Measurements from ENCODE around the gene SIM2. TPM values are rescaled to one million over a fixed set of nuclear protein-coding genes. Genes with fewer than 3 reads are reported as not detected.
"Not testable (repeated sequence)": the region's sequence is repeated elsewhere in the genome, so short reads cannot be mapped to it uniquely, and the experiment has no call there.

The SIM2 gene
- total RNA-seq, 4 donors from 2014 or later, result not detected

DNA sequence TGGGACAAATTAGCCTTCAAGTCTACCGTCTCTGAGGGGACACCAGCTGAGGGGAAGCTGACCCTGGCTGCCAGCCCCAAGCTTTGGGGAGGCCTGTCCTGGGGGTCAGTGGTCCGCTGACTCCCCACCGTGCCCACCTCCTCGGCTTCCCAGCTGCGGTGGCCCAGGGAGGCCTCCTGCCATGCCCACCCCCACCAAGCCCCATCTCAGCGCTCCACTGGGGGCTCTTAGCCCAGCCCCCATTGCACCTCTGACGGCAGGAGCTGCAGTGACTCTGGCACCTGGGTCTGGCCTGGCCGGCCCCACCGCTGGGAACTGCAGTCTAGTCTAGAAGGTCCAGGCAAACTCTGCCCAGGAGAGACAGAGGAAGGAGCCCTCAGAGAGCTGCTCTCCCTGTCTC is 30.2 kb upstream of the SIM2 start:
- H3K36me3 ChIP-seq, result no peaks in the 10 kb centered on the region
- TF ChIP-seq POLR2A (IDR thresholded peaks at IDR 0.05), result no peak
- TF ChIP-seq, protein P1, sequence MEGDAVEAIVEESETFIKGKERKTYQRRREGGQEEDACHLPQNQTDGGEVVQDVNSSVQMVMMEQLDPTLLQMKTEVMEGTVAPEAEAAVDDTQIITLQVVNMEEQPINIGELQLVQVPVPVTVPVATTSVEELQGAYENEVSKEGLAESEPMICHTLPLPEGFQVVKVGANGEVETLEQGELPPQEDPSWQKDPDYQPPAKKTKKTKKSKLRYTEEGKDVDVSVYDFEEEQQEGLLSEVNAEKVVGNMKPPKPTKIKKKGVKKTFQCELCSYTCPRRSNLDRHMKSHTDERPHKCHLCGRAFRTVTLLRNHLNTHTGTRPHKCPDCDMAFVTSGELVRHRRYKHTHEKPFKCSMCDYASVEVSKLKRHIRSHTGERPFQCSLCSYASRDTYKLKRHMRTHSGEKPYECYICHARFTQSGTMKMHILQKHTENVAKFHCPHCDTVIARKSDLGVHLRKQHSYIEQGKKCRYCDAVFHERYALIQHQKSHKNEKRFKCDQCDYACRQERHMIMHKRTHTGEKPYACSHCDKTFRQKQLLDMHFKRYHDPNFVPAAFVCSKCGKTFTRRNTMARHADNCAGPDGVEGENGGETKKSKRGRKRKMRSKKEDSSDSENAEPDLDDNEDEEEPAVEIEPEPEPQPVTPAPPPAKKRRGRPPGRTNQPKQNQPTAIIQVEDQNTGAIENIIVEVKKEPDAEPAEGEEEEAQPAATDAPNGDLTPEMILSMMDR (IDR thresholded peaks at IDR 0.05), result no peak
- H3K27ac ChIP-seq, result no peak overlapping the region
- no peaks in the 10 kb centered on the region for H3K27me3 ChIP-seq
- no peak for DNase-seq
- H3K9me3 ChIP-seq, result no peaks in the 10 kb centered on the region
- no peak overlapping the region for H3K4me3 ChIP-seq
- H3K4me1 ChIP-seq, result no peaks in the 10 kb centered on the region

DNA sequence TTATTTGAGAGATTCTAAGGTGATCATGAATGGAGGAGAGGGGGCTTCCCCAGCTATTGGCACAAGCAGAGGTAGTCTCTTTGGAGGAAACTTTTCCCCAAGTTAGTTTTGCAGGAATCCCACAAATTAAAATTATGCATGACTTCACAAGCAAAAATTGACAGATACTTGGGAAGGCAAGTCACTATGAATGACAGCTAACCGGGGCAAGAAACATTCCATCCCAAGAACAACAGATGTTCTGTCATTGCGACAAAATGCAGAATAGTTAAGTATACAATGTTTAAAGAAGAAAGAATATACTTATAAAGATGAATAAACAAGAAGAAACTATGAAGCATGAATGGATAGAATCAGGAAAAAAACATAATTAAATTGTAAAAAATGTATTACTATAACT is 27.1 kb upstream of the SIM2 start:
- no peaks in the 10 kb centered on the region for H3K27me3 ChIP-seq
- no peaks in the 10 kb centered on the region for H3K36me3 ChIP-seq
- no peak for DNase-seq
- no peaks in the 10 kb centered on the region for H3K4me1 ChIP-seq
- no peaks in the 10 kb centered on the region for H3K9me3 ChIP-seq
- TF ChIP-seq, protein P1 (IDR thresholded peaks at IDR 0.05), result no peak
- no peak for TF ChIP-seq POLR2A (IDR thresholded peaks at IDR 0.05)
- no peak overlapping the region for H3K4me3 ChIP-seq
- H3K27ac ChIP-seq, result no peak overlapping the region

DNA sequence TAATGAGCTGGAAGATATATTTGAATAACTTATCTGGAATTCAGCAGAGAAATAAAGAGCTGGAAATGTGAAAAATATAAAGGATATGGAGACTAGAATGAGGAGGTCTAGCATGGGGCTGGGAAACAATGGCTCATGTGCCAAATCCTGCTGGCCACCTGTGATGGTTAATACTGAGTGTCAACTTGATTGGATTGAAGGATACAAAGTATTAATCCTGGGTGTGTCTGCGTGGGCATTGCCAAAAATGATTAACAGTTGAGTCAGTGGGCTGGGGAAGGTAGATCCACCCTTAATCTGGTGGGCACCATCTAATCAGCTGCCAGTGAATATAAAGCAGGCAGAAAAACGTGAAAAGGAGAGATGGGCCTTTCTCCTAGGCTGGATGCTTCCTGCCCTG is 26.6 kb upstream of the SIM2 start:
- not testable (repeated sequence) for DNase-seq, H3K27me3 ChIP-seq, H3K36me3 ChIP-seq, H3K27ac ChIP-seq, H3K4me1 ChIP-seq, H3K9me3 ChIP-seq, H3K4me3 ChIP-seq

DNA sequence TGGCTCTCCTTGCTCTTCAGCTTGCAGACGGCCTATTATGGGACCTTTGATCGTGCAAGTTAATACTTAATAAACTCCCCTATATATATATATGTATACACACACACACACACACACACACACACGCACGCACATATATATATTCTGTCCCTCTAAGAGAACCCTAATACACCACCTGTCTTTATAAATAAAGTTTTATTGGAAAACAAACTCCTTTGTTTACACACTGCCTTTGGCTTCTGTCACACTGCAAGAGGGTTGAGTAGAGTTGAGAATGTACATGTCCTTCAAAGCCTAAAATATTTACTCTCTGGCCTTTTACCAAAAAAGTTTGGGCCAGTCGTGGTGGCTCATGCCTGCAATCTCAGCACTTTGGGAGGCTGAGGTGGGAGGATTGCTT is 26.2 kb upstream of the SIM2 start:
- no peak for DNase-seq
- H3K27ac ChIP-seq, result no peak overlapping the region
- H3K9me3 ChIP-seq, result no peaks in the 10 kb centered on the region
- H3K36me3 ChIP-seq, result no peaks in the 10 kb centered on the region
- H3K27me3 ChIP-seq, result no peaks in the 10 kb centered on the region
- H3K4me3 ChIP-seq, result no peak overlapping the region
- TF ChIP-seq, protein P1 (IDR thresholded peaks at IDR 0.05), result no peak
- TF ChIP-seq POLR2A (IDR thresholded peaks at IDR 0.05), result no peak
- no peaks in the 10 kb centered on the region for H3K4me1 ChIP-seq

DNA sequence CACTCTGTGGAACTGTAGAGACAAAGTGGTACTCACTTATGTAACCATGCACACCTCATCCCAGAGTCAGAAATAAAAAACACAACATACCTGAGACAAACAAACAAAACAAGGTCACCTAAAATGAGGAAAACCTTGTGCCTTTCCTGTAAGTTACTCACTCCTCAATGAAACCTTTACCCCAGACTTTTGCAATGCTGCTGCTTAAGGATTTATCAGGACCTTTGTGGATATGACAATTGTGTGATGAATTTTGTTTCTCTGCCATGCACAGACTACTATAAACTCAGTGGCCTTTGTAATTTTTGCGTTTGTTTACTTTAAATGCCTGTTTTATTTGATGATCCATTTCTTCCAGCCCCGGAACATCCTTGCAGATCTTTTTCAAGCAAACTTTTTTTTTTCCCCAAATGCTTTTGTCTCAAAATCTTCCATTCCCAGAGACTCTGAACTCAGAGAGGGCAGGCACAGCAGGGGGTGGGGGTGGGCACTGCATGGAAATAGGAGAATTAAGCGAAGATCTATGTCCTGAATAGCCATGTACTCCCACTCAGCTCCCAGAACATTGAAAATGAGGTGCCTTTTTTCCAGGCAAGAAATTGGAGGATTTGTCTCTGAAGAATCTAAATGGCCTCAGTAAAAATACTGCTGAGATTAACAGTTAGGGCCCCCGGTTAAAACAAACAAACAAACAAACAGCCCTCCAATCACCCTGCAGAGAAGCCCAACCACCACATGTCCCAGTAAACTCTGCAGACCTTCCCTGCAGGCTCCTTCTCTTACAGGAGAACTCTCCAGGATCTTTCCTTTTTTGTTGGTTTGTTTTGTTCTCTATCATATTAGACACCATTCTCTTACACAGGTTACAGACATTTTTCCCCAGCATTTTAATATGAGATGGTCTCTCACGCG is 22.6 kb upstream of the SIM2 start:
- Histone ChIP-seq H3K9me3 (peaks cover 0 to 7% (median 0%) of the 10 kb centered on the region in 4 donors), H3K27ac (no peak overlapping the region), H3K4me3 (no peak overlapping the region), H3K36me3 (no peaks in the 10 kb centered on the region), H3K4me1 (no peaks in the 10 kb centered on the region), H3K27me3 (no peaks in the 10 kb centered on the region)
- DNase-seq, result no peak
- no peak for TF ChIP-seq POLR2A (IDR thresholded peaks at IDR 0.05)
- TF ChIP-seq, protein P1 (IDR thresholded peaks at IDR 0.05), result no peak

DNA sequence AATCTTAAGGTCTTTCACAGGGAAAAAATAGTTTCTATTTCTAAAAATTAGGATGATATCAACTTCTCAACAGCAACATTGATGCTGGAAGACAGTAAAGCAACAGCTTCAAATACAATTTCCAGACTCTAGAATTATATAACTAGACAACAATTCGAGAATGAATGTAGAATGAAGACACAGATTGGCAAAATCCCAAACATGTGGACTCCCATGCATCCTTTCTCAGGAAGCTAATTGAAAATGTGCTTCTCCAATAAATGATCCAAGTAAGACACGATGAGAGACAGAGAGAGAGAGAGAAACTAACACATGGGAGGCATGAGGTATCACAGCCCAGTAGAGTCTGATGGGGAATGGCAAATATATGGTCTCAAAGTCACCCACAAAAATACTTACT is 21.5 kb upstream of the SIM2 start:
- no peak overlapping the region for H3K27ac ChIP-seq
- no peak for TF ChIP-seq POLR2A (IDR thresholded peaks at IDR 0.05)
- TF ChIP-seq, protein P1 (IDR thresholded peaks at IDR 0.05), result no peak
- H3K4me1 ChIP-seq, result no peaks in the 10 kb centered on the region
- H3K9me3 ChIP-seq, result peaks cover 0 to 7% (median 0%) of the 10 kb centered on the region in 4 donors
- H3K36me3 ChIP-seq, result no peaks in the 10 kb centered on the region
- H3K4me3 ChIP-seq, result no peak overlapping the region
- no peaks in the 10 kb centered on the region for H3K27me3 ChIP-seq
- no peak for DNase-seq
